HCT116 (cell line): ENCODE data around the gene ACTL6B.

Experiments used
- CEBPB ChIP-seq: IDR thresholded peaks from 2 replicates; pipeline ENCODE4 v1.6.1; 2012; ENCODE audit warnings: low read depth
- EZH2 ChIP-seq: fragments of 200-600 bp; sonication (generic); IDR thresholded peaks from 2 replicates; pipeline ENCODE4 v1.6.1; 2017; ENCODE audit warnings: antibody characterized with exemption, mixed run types
- FOSL1 ChIP-seq: IDR thresholded peaks from 2 replicates; pipeline ENCODE4 v1.6.1; 2012; ENCODE audit warnings: low read depth
- POLR2A ChIP-seq: IDR thresholded peaks from 2 replicates; pipeline ENCODE4 v1.7.0; 2011; ENCODE audit warnings: borderline replicate concordance; ENCODE audit not compliant: insufficient read depth, insufficient read length; ENCODE audit errors: extremely low read depth
- POLR2AphosphoS5 ChIP-seq: IDR thresholded peaks from 2 replicates; pipeline ENCODE4 v1.6.1; 2011; ENCODE audit warnings: mild to moderate bottlenecking, low read depth, low read length, moderate library complexity
- RAD21 ChIP-seq: IDR thresholded peaks from 2 replicates; pipeline ENCODE4 v1.6.1; 2012; ENCODE audit warnings: low read depth, mild to moderate bottlenecking
- SP1 ChIP-seq: IDR thresholded peaks from 2 replicates; pipeline ENCODE4 v1.6.1; 2012; ENCODE audit warnings: low read depth
- SRF ChIP-seq: IDR thresholded peaks from 2 replicates; pipeline ENCODE4 v1.6.1; 2012; ENCODE audit warnings: low read depth
- YY1 ChIP-seq: IDR thresholded peaks from 2 replicates; pipeline ENCODE4 v1.6.1; 2011; ENCODE audit warnings: low read length, low read depth, moderate library complexity, mild to moderate bottlenecking; ENCODE audit not compliant: insufficient replicate concordance; ENCODE audit errors: extremely low read depth
- ZFX ChIP-seq: fragments of 450-650 bp; IDR thresholded peaks from 2 replicates; pipeline ENCODE4 v1.6.1; 2017
- TF ChIP-seq, protein P1 (sequence below), 3 experiments: fragments of 200-600 bp in 1 of 3; sonication (generic) in 1 of 3; IDR thresholded peaks in 2 of 3; conservative IDR thresholded peaks in 1 of 3; 2 replicates each; pipeline ENCODE4 v1.5.1; 2012 to 2017; ENCODE audit warnings: low read depth in 2 of 3, low read length in 2 of 3, antibody characterized with exemption in 1 of 3, borderline replicate concordance in 1 of 3, control low read depth in 1 of 3, mild to moderate bottlenecking in 1 of 3, mixed read lengths in 1 of 3, mixed run types in 1 of 3, moderate library complexity in 1 of 3; ENCODE audit not compliant: insufficient read depth in 1 of 3
- TF ChIP-seq, protein P2 (sequence below): IDR thresholded peaks from 2 replicates; pipeline ENCODE4 v1.6.1; 2012; ENCODE audit warnings: low read depth
- TF ChIP-seq, protein P3 (sequence below): IDR thresholded peaks from 2 replicates; pipeline ENCODE4 v1.6.1; 2012

DNA sequence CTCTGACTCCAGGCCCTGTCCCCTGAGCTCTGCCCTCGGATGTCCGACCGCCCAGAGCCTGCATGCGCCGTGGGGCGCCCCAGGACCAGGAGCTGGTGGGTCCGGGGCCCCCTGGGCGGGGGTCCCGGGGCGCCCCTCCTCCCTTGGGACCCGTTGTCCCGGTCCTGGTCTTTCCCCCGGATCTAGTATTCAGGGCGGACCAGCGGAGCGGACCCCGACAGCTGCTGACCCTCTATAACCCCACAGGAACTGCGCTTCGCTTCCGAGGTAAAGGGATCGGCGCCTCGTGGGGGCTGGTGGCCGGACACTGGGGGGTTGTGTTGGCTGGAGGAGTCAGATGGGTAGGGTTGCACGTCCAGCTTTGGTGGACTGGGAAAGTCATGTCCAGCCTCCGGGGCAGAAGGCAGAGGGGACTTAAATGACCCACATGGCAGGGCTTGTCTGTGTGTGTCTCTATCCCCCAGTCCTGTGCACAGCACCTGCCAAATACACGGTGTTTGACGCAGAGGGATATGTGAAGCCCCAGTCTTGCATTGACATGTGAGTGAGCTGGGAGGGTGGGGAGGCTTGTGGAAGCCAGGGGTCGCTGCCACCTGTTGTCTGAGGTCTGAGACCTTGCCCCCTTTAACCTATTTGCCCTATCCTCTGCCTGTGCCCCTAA, 43.4 kb downstream of the ACTL6B start:
- TF ChIP-seq POLR2A (no peak), RAD21 (no peak), ZFX (0 out of 2 replicates have a peak, but pooled peaks have one; percentile 19), POLR2AphosphoS5 (no peak), CEBPB (no peak), FOSL1 (no peak), EZH2 (no peak), SP1 (no peak), SRF (no peak), YY1 (no peak)
- TF ChIP-seq, protein P1, sequence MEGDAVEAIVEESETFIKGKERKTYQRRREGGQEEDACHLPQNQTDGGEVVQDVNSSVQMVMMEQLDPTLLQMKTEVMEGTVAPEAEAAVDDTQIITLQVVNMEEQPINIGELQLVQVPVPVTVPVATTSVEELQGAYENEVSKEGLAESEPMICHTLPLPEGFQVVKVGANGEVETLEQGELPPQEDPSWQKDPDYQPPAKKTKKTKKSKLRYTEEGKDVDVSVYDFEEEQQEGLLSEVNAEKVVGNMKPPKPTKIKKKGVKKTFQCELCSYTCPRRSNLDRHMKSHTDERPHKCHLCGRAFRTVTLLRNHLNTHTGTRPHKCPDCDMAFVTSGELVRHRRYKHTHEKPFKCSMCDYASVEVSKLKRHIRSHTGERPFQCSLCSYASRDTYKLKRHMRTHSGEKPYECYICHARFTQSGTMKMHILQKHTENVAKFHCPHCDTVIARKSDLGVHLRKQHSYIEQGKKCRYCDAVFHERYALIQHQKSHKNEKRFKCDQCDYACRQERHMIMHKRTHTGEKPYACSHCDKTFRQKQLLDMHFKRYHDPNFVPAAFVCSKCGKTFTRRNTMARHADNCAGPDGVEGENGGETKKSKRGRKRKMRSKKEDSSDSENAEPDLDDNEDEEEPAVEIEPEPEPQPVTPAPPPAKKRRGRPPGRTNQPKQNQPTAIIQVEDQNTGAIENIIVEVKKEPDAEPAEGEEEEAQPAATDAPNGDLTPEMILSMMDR (IDR thresholded peaks at IDR 0.05 in 2 of 3, conservative IDR thresholded peaks at IDR 0.05 in 1 of 3; ENCODE audit: borderline replicate concordance in 1 of 3, insufficient read depth in 1 of 3, low read depth in 2 of 3, low read length in 2 of 3): peak in 2 of 3 experiments; percentile 26 to 28; a peak in 2 of 6 replicates
- TF ChIP-seq, protein P2, sequence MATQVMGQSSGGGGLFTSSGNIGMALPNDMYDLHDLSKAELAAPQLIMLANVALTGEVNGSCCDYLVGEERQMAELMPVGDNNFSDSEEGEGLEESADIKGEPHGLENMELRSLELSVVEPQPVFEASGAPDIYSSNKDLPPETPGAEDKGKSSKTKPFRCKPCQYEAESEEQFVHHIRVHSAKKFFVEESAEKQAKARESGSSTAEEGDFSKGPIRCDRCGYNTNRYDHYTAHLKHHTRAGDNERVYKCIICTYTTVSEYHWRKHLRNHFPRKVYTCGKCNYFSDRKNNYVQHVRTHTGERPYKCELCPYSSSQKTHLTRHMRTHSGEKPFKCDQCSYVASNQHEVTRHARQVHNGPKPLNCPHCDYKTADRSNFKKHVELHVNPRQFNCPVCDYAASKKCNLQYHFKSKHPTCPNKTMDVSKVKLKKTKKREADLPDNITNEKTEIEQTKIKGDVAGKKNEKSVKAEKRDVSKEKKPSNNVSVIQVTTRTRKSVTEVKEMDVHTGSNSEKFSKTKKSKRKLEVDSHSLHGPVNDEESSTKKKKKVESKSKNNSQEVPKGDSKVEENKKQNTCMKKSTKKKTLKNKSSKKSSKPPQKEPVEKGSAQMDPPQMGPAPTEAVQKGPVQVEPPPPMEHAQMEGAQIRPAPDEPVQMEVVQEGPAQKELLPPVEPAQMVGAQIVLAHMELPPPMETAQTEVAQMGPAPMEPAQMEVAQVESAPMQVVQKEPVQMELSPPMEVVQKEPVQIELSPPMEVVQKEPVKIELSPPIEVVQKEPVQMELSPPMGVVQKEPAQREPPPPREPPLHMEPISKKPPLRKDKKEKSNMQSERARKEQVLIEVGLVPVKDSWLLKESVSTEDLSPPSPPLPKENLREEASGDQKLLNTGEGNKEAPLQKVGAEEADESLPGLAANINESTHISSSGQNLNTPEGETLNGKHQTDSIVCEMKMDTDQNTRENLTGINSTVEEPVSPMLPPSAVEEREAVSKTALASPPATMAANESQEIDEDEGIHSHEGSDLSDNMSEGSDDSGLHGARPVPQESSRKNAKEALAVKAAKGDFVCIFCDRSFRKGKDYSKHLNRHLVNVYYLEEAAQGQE: no peak
- TF ChIP-seq, protein P3, sequence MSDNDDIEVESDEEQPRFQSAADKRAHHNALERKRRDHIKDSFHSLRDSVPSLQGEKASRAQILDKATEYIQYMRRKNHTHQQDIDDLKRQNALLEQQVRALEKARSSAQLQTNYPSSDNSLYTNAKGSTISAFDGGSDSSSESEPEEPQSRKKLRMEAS: no peak
